Measurements from ENCODE around the gene ABI3BP.

- TF ChIP-seq, protein P1, sequence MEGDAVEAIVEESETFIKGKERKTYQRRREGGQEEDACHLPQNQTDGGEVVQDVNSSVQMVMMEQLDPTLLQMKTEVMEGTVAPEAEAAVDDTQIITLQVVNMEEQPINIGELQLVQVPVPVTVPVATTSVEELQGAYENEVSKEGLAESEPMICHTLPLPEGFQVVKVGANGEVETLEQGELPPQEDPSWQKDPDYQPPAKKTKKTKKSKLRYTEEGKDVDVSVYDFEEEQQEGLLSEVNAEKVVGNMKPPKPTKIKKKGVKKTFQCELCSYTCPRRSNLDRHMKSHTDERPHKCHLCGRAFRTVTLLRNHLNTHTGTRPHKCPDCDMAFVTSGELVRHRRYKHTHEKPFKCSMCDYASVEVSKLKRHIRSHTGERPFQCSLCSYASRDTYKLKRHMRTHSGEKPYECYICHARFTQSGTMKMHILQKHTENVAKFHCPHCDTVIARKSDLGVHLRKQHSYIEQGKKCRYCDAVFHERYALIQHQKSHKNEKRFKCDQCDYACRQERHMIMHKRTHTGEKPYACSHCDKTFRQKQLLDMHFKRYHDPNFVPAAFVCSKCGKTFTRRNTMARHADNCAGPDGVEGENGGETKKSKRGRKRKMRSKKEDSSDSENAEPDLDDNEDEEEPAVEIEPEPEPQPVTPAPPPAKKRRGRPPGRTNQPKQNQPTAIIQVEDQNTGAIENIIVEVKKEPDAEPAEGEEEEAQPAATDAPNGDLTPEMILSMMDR (IDR thresholded peaks at IDR 0.05): no peak
- TF ChIP-seq POLR2A (IDR thresholded peaks at IDR 0.05): no peak
Observed at GRCh38 chr3:101027286-101027685, 34.1 kb upstream of the ABI3BP start.

Data from transverse colon (tissue), 3 donors.